Prostate gland (tissue), 2 donors: ENCODE results near the gene SLC6A3. TPM values are rescaled to one million over a fixed set of nuclear protein-coding genes. Genes with fewer than 3 reads are reported as not detected.

ENCODE experiments used
- DNase-seq: peaks from one replicate; pipeline ENCODE4 v3.0.0-alpha.2; 2019; ENCODE audit warnings: low spot score
- H3K27ac ChIP-seq, 2 donors: fragments of 200-600 bp; sonication (generic); 2 replicates each; pipeline ENCODE4 v1.5.1; 2017 to 2019
- H3K27me3 ChIP-seq: fragments of 200-600 bp; sonication (generic); replicated peaks from 2 replicates; pipeline ENCODE4 v1.5.1; 2019; ENCODE audit not compliant: insufficient read depth
- H3K36me3 ChIP-seq, 2 donors: fragments of 200-600 bp; sonication (generic); 1 replicate in 1 of 2; 2 replicates in 1 of 2; pipeline versions ENCODE4 v1.5.1 to v1.8.1; 2017 to 2019
- H3K4me1 ChIP-seq: fragments of 200-600 bp; sonication (generic); replicated peaks from 2 replicates; pipeline ENCODE4 v1.5.1; 2019
- H3K4me3 ChIP-seq, 2 donors: fragments of 200-600 bp; sonication (generic); 2 replicates each; pipeline ENCODE4 v1.5.1; 2017 to 2019
- H3K9me3 ChIP-seq: fragments of 200-600 bp; sonication (generic); 2 replicates; pipeline ENCODE4 v1.5.1; 2017
- CTCF ChIP-seq, 4 experiments: fragments of 200-600 bp in 2 of 4; fragments of 450-650 bp in 2 of 4; sonication (generic) in 2 of 4; IDR thresholded peaks; 1 replicate in 3 of 4; 2 replicates in 1 of 4; pipeline ENCODE4 v1.5.1; 2016 to 2019; ENCODE audit warnings: antibody characterized with exemption in 4 of 4, mild to moderate bottlenecking in 2 of 4, moderate library complexity in 2 of 4
- POLR2A ChIP-seq: fragments of 450-650 bp; IDR thresholded peaks from one replicate; pipeline ENCODE4 v1.6.1; 2016; ENCODE audit warnings: antibody characterized with exemption, mild to moderate bottlenecking
- POLR2AphosphoS5 ChIP-seq: sonication (generic); formaldehyde crosslinking; IDR thresholded peaks from one replicate; pipeline ENCODE4 v1.6.1; 2017; ENCODE audit warnings: antibody characterized with exemption
- WGBS: methylation state at CpG from one replicate; pipeline ENCODE4 v1.1.5; 2018; 5-methylcytosine and 5-hydroxymethylcytosine counted together
- intact Hi-C: fragments of 100-400 bp; cut with DNase I; formaldehyde crosslinking; loops from one replicate; pipeline ENCODE4 v1.14.2; 2022
- total RNA-seq, 2 donors: library from RNA; depleted of rRNA; stranded (reverse); fragments of >200 nt; gene quantifications; one replicate each; pipeline ENCODE4 v1.1.0, GENCODE V29; 2016

SLC6A3 gene
- total RNA-seq, 2 donors from 2014 or later, result 4.6 TPM; not detected in 1

DNA sequence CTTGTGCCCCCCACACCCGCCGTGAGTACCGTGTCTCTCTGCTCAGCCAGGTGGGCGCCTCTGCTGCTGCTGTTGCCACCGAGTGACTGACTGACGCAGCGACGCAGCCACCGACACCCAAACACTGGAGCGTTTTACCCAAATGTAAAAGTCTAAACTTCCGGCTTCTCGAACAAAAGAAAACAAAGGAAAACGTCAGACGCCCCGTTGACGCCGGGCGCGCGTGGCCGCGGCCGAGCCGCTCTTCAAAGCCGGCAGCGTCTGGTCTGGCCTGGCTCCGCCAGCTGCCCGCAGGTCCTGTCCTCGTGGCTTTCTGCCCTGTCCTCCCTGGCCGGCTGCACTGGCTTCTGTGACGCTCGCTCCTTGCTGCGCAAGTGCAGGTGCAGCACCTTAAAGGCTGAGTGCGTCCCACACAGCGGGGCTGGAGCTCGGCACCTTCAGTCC, 58.9 kb downstream of the SLC6A3 start:
- peak overlapping the region; percentile 51 to 53 for H3K4me3 ChIP-seq
- peak overlapping the region; percentile 82 to 85 for H3K27ac ChIP-seq
- intact Hi-C loops, result loop anchor here (10.0 kb wide), 1 partner anchor 259 kb away; no protein-coding TSS in a partner anchor
- H3K27me3 ChIP-seq, result no peaks in the 10 kb centered on the region
- no peaks in the 10 kb centered on the region for H3K9me3 ChIP-seq
- TF ChIP-seq POLR2AphosphoS5 (peak; percentile 56), POLR2A (no peak), CTCF (IDR thresholded peaks at IDR 0.05) (no peak)
- DNase-seq, result peak; percentile 74
- 1% methylated on average over 35 of the region's 36 CpGs for WGBS
- H3K4me1 ChIP-seq, result peaks cover 3% of the 10 kb centered on the region
- H3K36me3 ChIP-seq, result no peaks in the 10 kb centered on the region

DNA sequence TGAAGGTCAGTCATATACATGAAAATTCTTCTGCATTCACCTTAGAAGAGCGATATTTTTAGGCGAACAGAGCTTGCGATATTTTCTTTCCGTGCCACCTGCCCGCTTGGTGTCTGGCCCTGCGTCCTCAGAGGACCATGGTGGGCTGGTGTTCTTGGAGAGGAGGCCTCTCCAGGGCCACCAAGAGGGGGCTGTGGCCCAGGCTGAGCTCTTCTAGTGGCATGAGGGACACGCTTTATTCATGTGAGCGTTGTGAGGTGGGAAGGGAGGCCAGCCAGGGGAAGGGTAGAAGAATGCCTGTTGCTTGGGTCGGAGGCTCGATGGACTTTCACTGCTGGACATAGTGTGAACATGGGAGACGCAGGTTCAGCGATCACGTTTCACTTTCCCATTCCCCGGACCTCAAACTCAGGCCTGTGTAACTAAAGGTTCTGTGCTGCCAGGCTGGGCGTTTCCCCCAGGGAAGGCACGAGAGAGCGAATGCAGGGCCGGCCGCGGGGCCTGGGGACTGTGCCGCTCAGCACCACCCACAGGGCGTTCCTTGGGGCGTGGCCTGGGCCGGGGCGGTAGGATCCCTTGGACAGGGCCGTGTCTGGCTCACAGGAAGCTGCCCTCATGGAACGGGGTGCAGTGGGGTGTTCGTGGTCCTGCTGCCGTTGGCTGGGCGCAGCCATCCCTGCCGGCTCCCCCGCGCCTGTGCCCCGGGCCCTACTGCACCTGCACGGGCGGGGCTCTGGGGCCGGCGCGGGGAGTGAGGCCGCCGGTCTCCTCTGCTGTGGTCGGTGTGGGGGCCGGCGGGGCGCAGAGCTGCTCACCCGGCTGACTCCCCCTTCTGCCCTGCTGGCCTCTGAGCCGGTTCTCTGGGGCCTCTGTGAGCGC, 59.6 kb downstream of the SLC6A3 start:
- Histone ChIP-seq H3K27ac (peak overlapping the region; percentile 82 to 85), H3K4me1 (peaks cover 5% of the 10 kb centered on the region), H3K4me3 (peak overlapping the region; percentile 51 to 53), H3K27me3 (no peaks in the 10 kb centered on the region), H3K36me3 (no peaks in the 10 kb centered on the region), H3K9me3 (no peaks in the 10 kb centered on the region)
- peak; percentile 87 for DNase-seq
- TF ChIP-seq CTCF (IDR thresholded peaks at IDR 0.05) (no peak), POLR2A (peak; percentile 70), POLR2AphosphoS5 (peak; percentile 68)
- intact Hi-C loops, result loop anchor here (10.0 kb wide), 1 partner anchor 259 kb away; no protein-coding TSS in a partner anchor
- 20% methylated on average over 27 of the region's 48 CpGs for WGBS

DNA sequence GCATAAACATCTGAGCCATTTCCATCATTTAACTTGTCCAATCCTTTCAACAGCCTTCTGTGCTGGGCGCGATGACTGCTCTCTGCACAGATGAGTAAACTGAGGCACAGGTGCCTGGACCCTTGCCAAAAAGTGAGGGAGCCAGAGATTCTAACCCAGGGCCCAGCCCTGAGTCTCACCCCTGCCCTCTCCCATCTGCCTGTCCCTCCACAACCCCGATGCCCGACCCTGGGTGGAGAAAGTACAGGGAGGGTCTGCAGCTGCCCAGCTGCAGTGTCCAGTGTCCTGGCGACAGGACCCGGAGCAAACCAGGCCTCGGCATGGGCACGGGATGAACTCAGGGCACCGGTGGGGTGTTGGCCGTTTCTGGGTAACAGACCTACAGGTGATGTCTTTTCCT, 60.7 kb downstream of the SLC6A3 start:
- peaks cover 9% of the 10 kb centered on the region for H3K4me1 ChIP-seq
- H3K36me3 ChIP-seq, result no peaks in the 10 kb centered on the region
- no peaks in the 10 kb centered on the region for H3K27me3 ChIP-seq
- intact Hi-C loops, result loop anchor here (10.0 kb wide), 1 partner anchor 260 kb away; no protein-coding TSS in a partner anchor
- TF ChIP-seq POLR2A, result no peak
- no peak for TF ChIP-seq CTCF (IDR thresholded peaks at IDR 0.05)
- no peak for TF ChIP-seq POLR2AphosphoS5
- 81% methylated on average over 10 of the region's 10 CpGs for WGBS
- H3K4me3 ChIP-seq, result no peak overlapping the region
- H3K27ac ChIP-seq, result no peak overlapping the region
- H3K9me3 ChIP-seq, result no peaks in the 10 kb centered on the region
- no peak for DNase-seq

DNA sequence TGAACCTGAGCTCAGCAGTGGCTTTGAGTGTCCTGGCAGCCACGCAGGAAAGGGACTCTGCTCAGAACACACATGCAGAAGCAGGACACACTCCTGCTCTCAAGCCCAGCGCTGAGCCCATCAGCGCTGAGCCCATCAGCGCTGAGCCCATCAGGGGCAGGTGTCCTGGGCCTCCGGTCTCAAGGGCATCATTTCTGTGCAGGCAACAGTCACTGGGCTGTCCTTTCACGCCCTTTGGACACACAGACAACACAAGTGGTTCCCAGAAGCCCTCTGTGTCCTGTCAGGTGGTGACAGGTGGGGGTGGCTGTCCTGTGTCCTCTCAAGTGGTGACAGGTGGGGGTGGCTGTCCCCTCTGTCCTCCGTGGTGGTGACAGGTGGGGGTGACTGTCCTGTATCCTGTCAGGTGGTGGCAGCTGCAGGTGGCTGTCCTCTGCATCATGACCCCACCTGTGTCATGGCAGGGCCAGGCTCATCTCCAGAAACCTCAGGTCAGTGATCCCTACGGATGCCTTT, 61.3 kb downstream of the SLC6A3 start:
- Histone ChIP-seq H3K4me3 (no peak overlapping the region), H3K9me3 (no peaks in the 10 kb centered on the region), H3K27ac (no peak overlapping the region), H3K27me3 (no peaks in the 10 kb centered on the region), H3K36me3 (no peaks in the 10 kb centered on the region), H3K4me1 (peaks cover 9% of the 10 kb centered on the region)
- TF ChIP-seq POLR2A, result no peak
- TF ChIP-seq CTCF (IDR thresholded peaks at IDR 0.05), result no peak
- TF ChIP-seq POLR2AphosphoS5, result no peak
- intact Hi-C loops, result loop anchor here (10.0 kb wide), 1 partner anchor 261 kb away; no protein-coding TSS in a partner anchor
- WGBS, result 84% methylated on average over 8 of the region's 8 CpGs
- DNase-seq, result no peak
